ENCODE data around the gene BORCS5.
"Not testable (repeated sequence)": the region's sequence is repeated elsewhere in the genome, so short reads cannot be mapped to it uniquely, and the experiment has no call there.

BORCS5 gene

DNA sequence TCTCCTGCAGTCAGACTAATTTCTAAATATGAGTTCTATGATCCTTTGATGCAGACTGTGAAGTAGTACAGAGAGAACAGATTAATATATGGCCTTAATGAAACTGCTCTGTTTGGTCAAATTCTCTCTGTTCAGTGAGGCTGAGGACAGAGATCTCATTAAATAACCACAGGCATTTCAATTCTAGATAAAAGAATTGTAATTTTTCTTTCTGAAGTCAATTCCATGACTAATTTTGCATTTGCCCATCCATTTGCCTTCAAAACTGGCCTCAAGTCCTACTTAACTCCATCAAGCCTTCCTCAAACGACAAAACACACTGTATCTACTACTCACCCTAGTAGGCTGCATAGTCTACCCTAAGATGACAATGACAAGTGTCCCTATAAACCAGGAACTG lies 138.7 kb downstream of the BORCS5 start:
- DNase-seq = no peak

DNA sequence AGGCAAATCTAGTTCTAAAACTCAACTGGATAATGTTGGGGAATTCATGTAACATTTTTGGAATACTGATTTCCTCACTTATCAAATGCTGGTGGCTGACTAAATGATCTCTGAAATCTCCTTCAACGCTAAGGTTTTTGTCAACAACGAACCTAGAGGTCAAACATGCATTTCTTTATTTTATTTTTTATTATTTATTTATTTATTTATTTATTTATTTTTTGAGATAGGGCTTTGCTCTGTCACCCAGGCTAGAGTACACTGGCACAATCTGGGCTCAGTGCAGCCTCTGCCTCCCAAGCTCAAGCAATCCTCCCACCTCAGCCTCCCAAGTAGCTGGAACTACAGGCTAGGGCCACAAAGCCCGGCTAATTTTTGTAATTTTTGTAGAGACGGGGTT lies 141.3 kb downstream of the BORCS5 start:
- no peak for DNase-seq

GRCh38 chr12:12499909-12500604 lies 143.2 kb downstream of the BORCS5 start:
- DNase-seq = no peak

GRCh38 chr12:12501121-12501520 lies 144.2 kb downstream of the BORCS5 start:
- no peak for DNase-seq

GRCh38 chr12:12502130-12502814 lies 145.4 kb downstream of the BORCS5 start:
- not testable (repeated sequence) for DNase-seq

- DNase-seq = no peak
These were observed 145.9 kb downstream of the BORCS5 start for GRCh38 chr12:12502815-12503151.

DNA sequence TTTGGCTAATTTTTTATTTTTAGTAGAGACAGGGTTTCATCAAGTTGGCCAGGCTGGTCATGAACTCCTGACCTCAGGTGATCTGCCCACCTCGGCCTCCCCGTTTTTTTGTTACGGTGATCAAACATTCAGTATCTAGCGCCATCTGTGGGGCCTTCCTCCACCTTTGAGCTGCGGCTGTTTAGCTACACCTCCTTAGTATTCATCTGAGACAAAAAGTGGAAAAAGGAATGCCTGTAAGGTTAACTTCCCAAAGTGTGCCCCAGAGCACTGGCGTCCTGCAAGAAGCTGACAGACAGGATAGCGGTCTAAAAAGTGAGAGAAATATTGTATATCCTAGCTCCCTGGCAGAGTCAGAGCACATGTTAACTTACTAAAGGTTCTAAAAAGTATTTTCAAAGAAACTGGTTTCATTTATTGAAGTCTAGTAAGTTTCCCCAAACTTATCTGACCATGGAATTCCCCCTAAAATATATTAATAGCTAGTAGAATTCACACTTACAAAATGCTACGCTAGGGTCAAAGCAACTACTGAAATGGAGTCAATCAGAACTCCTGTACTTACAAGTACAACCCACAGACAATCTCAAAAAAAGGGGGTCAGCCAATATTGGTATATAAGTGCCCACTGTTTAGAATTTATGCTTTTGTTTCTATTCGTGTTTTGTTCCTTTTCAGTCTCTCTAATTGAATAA lies 146.7 kb downstream of the BORCS5 start:
- DNase-seq = no peak

GRCh38 chr12:12505544-12506495 lies 148.9 kb downstream of the BORCS5 start:
- no peak for DNase-seq

- no peak for DNase-seq
These were observed 149.6 kb downstream of the BORCS5 start for GRCh38 chr12:12506496-12506890.

DNA sequence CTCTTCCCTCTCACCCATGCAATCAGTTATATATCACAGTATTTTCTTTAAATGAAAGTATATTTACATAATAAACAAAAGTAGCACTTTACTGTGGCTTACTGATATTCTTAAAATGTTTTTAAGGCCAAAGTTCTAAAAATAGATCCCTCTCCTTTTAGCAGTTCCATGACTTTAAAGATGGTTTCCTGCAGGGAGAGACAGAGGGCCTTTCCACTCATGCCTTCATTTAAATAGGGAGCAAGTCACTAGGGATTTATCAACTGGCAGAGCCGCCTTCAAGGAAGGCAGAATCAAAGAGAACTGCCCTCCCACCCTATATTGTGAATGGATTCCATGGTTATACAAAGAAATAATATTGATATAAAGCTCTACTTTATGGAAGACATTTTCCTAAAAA lies 150.2 kb downstream of the BORCS5 start:
- no peak for DNase-seq

DNA sequence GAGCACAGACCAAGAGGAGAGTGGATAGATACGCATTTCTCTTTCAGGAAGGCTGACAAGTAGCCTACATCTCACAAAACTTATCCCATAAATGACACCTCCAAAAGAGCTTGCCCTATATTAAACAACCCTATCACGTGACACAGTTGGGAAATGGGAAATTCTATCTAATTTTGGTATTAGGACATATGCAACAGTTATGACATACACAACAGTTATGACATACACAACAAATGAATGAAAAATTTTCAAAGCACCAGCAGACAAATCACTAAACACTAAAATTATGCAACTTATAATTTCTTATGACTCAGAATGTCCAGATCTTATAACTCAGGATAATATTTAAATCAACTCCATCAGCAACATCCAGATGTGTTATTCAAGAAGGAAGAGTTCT lies 151.7 kb downstream of the BORCS5 start:
- no peak for DNase-seq

DNA sequence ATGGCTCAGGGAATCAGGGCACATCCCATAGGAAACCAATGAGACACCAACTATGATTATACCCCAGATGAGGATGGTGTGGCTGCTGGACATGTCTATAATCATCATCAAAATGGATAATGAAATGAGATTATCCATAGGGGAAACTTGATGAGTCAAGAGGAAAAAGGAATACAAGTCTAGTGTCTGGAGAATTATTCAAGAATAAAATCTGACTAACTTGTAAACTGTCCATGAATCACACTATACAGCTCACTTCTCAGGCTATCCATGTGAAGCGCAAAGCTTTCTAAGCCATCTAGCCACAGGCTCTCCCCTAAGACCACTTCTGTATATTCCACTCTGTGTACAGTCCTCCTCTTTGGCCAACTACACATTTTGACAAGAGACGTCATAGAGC lies 153.3 kb downstream of the BORCS5 start:
- no peak for DNase-seq

DNA sequence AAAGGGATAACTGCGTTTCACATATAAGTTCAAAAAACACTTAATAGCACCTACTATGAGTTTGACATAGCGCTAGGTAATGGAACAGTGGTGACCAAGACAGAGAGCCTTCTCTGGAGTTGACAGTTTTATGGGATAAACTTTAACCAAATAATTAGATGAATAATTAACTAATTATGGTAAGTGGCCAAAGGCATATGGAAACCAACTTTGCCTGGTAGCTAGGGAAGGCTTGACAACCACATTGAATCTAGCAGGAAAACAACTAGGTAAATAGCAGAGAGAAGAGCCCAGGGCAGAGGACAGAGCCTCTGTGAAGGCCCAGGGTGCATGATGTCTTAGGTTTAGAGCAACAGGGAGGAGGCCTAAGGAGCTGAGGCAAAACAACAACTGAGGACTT lies 153.7 kb downstream of the BORCS5 start:
- DNase-seq = no peak

- no peak for DNase-seq
These were observed 154.3 kb downstream of the BORCS5 start for GRCh38 chr12:12511021-12511783.

- DNase-seq = no peak
These were observed 155.2 kb downstream of the BORCS5 start for GRCh38 chr12:12511895-12512711.

- DNase-seq = no peak
These were observed 156.6 kb downstream of the BORCS5 start for GRCh38 chr12:12513416-12514006.

DNA sequence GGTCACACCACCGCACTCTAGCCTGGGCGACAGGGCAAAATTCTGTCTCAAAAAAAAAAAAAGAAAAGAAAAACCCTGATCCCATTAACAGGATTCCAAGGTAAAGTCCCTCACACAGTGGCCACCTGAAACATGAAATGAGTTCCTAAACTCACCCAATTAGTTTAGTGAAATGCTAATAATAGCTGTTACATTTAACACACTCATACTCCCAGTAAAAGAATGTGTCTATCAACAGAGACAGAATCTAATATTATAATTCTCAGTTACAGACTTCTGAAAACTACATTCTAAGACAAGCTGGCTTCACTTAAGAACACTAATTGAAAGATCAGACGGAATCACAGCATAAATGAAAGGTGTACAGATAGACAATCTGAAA lies 161.6 kb downstream of the BORCS5 start:
- no peak for DNase-seq

- DNase-seq = no peak
These were observed 162.0 kb downstream of the BORCS5 start for GRCh38 chr12:12518919-12519318.
